ENCODE results near the gene ZBTB26. TPM values are rescaled to one million over a fixed set of nuclear protein-coding genes. Genes with fewer than 3 reads are reported as not detected.
A peak's percentile ranks its signal among the peaks of the same experiment; 100 is the strongest.

Gene ZBTB26
- total RNA-seq, 1 donor from 2014 or later: 6.5 TPM

GRCh38 chr9:122936883-122937282 is 5.6 kb upstream of the ZBTB26 start:
- H3K27me3 ChIP-seq (ENCODE audit: control insufficient read depth, insufficient read depth, low read length): no peaks in the 10 kb centered on the region

GRCh38 chr9:122936464-122936863 is 5.2 kb upstream of the ZBTB26 start:
- TF ChIP-seq CTCF (IDR thresholded peaks at IDR 0.05; ENCODE audit: insufficient read depth, low read length, poor library complexity, severe bottlenecking): no peak
- H3K36me3 ChIP-seq (ENCODE audit: control insufficient read depth, insufficient read depth, low read length): no peaks in the 10 kb centered on the region

More at GRCh38 chr9:122936883-122937282, 5.6 kb upstream of the ZBTB26 start:
- no peak for DNase-seq (ENCODE audit: low read depth)
- H3K36me3 ChIP-seq (ENCODE audit: control insufficient read depth, insufficient read depth, low read length): no peaks in the 10 kb centered on the region
- TF ChIP-seq CTCF (IDR thresholded peaks at IDR 0.05; ENCODE audit: insufficient read depth, low read length, poor library complexity, severe bottlenecking): no peak
- H3K4me3 ChIP-seq (ENCODE audit: low read depth, low read length): no peak overlapping the region

GRCh38 chr9:122930541-122931225 is 629 bp downstream of the ZBTB26 start:
- no peaks in the 10 kb centered on the region for H3K36me3 ChIP-seq (ENCODE audit: control insufficient read depth, insufficient read depth, low read length)
- DNase-seq (ENCODE audit: low read depth): no peak
- no peaks in the 10 kb centered on the region for H3K27me3 ChIP-seq (ENCODE audit: control insufficient read depth, insufficient read depth, low read length)
- H3K4me3 ChIP-seq (ENCODE audit: low read depth, low read length): peak overlapping the region; percentile 78
- TF ChIP-seq CTCF (IDR thresholded peaks at IDR 0.05; ENCODE audit: insufficient read depth, low read length, poor library complexity, severe bottlenecking): no peak

More at GRCh38 chr9:122936464-122936863, 5.2 kb upstream of the ZBTB26 start:
- no peaks in the 10 kb centered on the region for H3K27me3 ChIP-seq (ENCODE audit: control insufficient read depth, insufficient read depth, low read length)
- H3K4me3 ChIP-seq (ENCODE audit: low read depth, low read length): no peak overlapping the region
- DNase-seq (ENCODE audit: low read depth): no peak

GRCh38 chr9:122929796-122930354 is 1.4 kb downstream of the ZBTB26 start:
- Histone ChIP-seq H3K27me3 (ENCODE audit: control insufficient read depth, insufficient read depth, low read length) (no peaks in the 10 kb centered on the region), H3K36me3 (ENCODE audit: control insufficient read depth, insufficient read depth, low read length) (no peaks in the 10 kb centered on the region), H3K4me3 (ENCODE audit: low read depth, low read length) (no peak overlapping the region)
- no peak for TF ChIP-seq CTCF (IDR thresholded peaks at IDR 0.05; ENCODE audit: insufficient read depth, low read length, poor library complexity, severe bottlenecking)
- no peak for DNase-seq (ENCODE audit: low read depth)

GRCh38 chr9:122923947-122924346 is 7.4 kb downstream of the ZBTB26 start:
- H3K36me3 ChIP-seq (ENCODE audit: control insufficient read depth, insufficient read depth, low read length): no peaks in the 10 kb centered on the region
- no peak for TF ChIP-seq CTCF (IDR thresholded peaks at IDR 0.05; ENCODE audit: insufficient read depth, low read length, poor library complexity, severe bottlenecking)
- H3K4me3 ChIP-seq (ENCODE audit: low read depth, low read length): no peak overlapping the region
- H3K27me3 ChIP-seq (ENCODE audit: control insufficient read depth, insufficient read depth, low read length): no peaks in the 10 kb centered on the region
- DNase-seq (ENCODE audit: low read depth): no peak
